Ovary (tissue), 9 donors: Measurements from ENCODE around the gene GPR108. TPM values are rescaled to one million over a fixed set of nuclear protein-coding genes. Genes with fewer than 3 reads are reported as not detected.

Source experiments
- DNase-seq, 5 donors: peaks; one replicate each; pipeline ENCODE4 v3.0.0-alpha.2; 2019 to 2020
- H3K27ac ChIP-seq, 2 donors: fragments of 200-600 bp; one replicate each; pipeline versions ENCODE4 v1.5.1 to v1.8.0; 2019 to 2022
- H3K27me3 ChIP-seq: fragments of 200-600 bp; one replicate; pipeline ENCODE4 v1.8.0; 2022
- H3K36me3 ChIP-seq: fragments of 200-600 bp; sonication (generic); one replicate; pipeline ENCODE4 v1.5.1; 2019
- H3K4me1 ChIP-seq: one replicate; pipeline ENCODE4 v1.8.1; 2013; ENCODE audit warnings: mild to moderate bottlenecking, moderate library complexity; ENCODE audit not compliant: insufficient read depth
- H3K4me3 ChIP-seq: fragments of 200-600 bp; sonication (generic); one replicate; pipeline ENCODE4 v1.5.1; 2017
- H3K9me3 ChIP-seq, 2 donors: fragments of 200-600 bp in 1 of 2; sonication (generic) in 1 of 2; one replicate each; pipeline versions ENCODE4 v1.5.1 to v1.8.1; 2013 to 2019; ENCODE audit warnings: mild to moderate bottlenecking in 1 of 2, moderate library complexity in 1 of 2
- EP300 ChIP-seq: sonication (generic); formaldehyde crosslinking; IDR thresholded peaks from one replicate; pipeline ENCODE4 v1.6.1; 2017; ENCODE audit warnings: antibody characterized with exemption
- POLR2A ChIP-seq: fragments of 450-650 bp; IDR thresholded peaks from one replicate; pipeline ENCODE4 v1.6.1; 2017; ENCODE audit warnings: antibody characterized with exemption, mild to moderate bottlenecking, moderate library complexity
- WGBS, 3 donors: extraction: QIAGEN DNeasy Blood & Tissue Kit in 1 of 3; methylation state at CpG; one replicate each; pipeline versions ENCODE4 v1.1.5 to v1.1.7; 2013 to 2017; 5-methylcytosine and 5-hydroxymethylcytosine counted together
- intact Hi-C, 4 donors: fragments of 100-400 bp; cut with DNase I; formaldehyde crosslinking; loops; one replicate each; pipeline versions ENCODE4 v1.11.0 to v1.15.1; 2022 to 2023
- polyA plus RNA-seq, 2 donors: library from polyadenylated mRNA; stranded (reverse); fragments of 200-250 nt in 1 of 2; fragments of 350-450 nt in 1 of 2; fragmentation: Illumina TruSeq in 1 of 2; extraction: RNeasy Lipid Tissue Mini Kit (QIAGEN cat#74804) in 1 of 2; gene quantifications; one replicate each; pipeline ENCODE4 v1.2.3, GENCODE V29; 2013 to 2014
- total RNA-seq, 7 donors: library from RNA; depleted of rRNA in 2 of 7; stranded (reverse); fragments of >200 nt in 2 of 7; fragmentation: NEBNext Ultra II Directional in 3 of 7; extraction: Animal tissue kit (Norgen Biotek cat#: 25700) in 3 of 7; gene quantifications; one replicate each; pipeline versions ENCODE4 v1.1.0 to v1.2.4, GENCODE V29; 2016 to 2023
- TF ChIP-seq, protein P1 (sequence below), 3 donors: fragments of 450-650 bp in 2 of 3; fragments of 200-600 bp in 1 of 3; IDR thresholded peaks; one replicate each; pipeline versions ENCODE4 v1.5.1 to v1.8.0; 2016 to 2022; ENCODE audit warnings: antibody characterized with exemption in 3 of 3, mild to moderate bottlenecking in 1 of 3
- donor health status: DM: no; HTN: no; CAD: no; lungs with moderate emphysema.
- donor health status: DM: no; HTN: no; CAD: no.
- donor health status: Bipolar disorder and iron deficiency.
- donor health status: DM: yes; HTN: yes; CAD: no.
- donor health status: DM: no; HTN: no; CAD: no.
- donor health status: DM: yes; HTN: yes; CAD: no.

The GPR108 gene
- total and polyA plus RNA-seq, 9 donors, result 34.0 to 76.6 (median 61.0) TPM

DNA sequence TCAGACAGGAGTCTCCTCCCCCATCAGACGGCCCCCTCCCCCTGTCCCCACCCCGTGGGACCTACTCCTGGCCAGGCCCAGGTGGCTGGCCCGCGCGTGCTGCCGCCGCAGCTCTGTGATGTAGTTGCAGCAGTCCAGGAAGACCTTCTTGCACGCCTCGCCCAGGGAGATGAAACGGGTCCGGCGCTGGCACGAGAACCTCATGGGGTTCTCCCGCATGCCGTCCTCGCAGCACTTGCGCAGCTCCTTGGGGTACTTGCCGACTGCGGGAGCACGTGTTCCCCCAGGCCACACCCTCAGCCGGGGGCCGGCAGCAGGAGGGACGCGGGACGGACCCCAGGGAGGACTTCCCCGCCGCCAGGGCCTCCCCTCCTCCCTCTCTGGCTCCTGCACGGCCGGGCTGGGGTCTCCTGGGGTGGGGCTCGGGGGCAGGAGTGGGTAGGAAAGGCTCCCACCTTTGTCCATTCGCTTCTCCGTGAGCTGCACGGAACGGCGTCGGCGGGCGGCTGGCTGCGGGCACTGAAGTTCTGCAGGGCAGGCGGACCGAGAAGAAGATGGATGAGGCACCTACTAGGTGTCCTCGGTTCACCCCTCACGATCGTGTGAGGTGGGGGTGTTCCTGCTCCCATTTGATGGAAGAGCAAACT is 30.2 kb downstream of the GPR108 start:
- intact Hi-C loops, result loop anchor here in 1 of 4 donors (10.0 kb wide), 1 partner anchor 48 kb away; no protein-coding TSS in a partner anchor
- H3K4me3 ChIP-seq, result no peak overlapping the region
- 78 to 86% (median 82%) methylated on average over 37 to 44 of the region's 44 CpGs for WGBS, 3 donors
- DNase-seq, result no peak
- TF ChIP-seq, protein P1, sequence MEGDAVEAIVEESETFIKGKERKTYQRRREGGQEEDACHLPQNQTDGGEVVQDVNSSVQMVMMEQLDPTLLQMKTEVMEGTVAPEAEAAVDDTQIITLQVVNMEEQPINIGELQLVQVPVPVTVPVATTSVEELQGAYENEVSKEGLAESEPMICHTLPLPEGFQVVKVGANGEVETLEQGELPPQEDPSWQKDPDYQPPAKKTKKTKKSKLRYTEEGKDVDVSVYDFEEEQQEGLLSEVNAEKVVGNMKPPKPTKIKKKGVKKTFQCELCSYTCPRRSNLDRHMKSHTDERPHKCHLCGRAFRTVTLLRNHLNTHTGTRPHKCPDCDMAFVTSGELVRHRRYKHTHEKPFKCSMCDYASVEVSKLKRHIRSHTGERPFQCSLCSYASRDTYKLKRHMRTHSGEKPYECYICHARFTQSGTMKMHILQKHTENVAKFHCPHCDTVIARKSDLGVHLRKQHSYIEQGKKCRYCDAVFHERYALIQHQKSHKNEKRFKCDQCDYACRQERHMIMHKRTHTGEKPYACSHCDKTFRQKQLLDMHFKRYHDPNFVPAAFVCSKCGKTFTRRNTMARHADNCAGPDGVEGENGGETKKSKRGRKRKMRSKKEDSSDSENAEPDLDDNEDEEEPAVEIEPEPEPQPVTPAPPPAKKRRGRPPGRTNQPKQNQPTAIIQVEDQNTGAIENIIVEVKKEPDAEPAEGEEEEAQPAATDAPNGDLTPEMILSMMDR (IDR thresholded peaks at IDR 0.05), result no peak
- TF ChIP-seq POLR2A (no peak), EP300 (no peak)
- no peaks in the 10 kb centered on the region for H3K27me3 ChIP-seq
- H3K36me3 ChIP-seq, result no peaks in the 10 kb centered on the region
- H3K9me3 ChIP-seq, result no peaks in the 10 kb centered on the region
- H3K4me1 ChIP-seq, result no peaks in the 10 kb centered on the region
- no peak overlapping the region for H3K27ac ChIP-seq

DNA sequence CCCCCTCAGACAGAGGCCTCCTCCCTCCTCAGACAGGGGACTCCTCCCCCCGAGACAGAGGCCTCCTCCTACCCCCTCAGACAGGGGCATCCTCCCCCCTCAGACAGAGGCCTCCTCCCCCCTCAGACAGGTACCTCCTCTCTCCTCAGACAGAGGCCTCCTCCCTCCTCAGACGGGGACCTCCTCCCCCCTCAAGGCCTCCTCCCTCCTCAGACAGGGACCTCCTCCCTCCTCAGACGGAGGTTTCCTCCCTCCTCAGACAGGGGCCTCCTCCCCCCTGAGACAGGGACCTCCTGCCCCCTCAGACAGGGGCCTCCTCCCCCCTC is 30.8 kb downstream of the GPR108 start:
- WGBS, 3 donors, result 38 to 54% (median 39%) methylated on average over 3 of the region's 3 CpGs
- no peak for DNase-seq
- Histone ChIP-seq H3K9me3 (no peaks in the 10 kb centered on the region), H3K4me1 (no peaks in the 10 kb centered on the region), H3K36me3 (no peaks in the 10 kb centered on the region), H3K27ac (no peak overlapping the region), H3K27me3 (no peaks in the 10 kb centered on the region), H3K4me3 (no peak overlapping the region)
- intact Hi-C loops, result loop anchor here in 1 of 4 donors (10.0 kb wide), 1 partner anchor 48 kb away; no protein-coding TSS in a partner anchor
- TF ChIP-seq POLR2A, result no peak
- TF ChIP-seq, protein P1 (IDR thresholded peaks at IDR 0.05), result no peak
- no peak for TF ChIP-seq EP300

DNA sequence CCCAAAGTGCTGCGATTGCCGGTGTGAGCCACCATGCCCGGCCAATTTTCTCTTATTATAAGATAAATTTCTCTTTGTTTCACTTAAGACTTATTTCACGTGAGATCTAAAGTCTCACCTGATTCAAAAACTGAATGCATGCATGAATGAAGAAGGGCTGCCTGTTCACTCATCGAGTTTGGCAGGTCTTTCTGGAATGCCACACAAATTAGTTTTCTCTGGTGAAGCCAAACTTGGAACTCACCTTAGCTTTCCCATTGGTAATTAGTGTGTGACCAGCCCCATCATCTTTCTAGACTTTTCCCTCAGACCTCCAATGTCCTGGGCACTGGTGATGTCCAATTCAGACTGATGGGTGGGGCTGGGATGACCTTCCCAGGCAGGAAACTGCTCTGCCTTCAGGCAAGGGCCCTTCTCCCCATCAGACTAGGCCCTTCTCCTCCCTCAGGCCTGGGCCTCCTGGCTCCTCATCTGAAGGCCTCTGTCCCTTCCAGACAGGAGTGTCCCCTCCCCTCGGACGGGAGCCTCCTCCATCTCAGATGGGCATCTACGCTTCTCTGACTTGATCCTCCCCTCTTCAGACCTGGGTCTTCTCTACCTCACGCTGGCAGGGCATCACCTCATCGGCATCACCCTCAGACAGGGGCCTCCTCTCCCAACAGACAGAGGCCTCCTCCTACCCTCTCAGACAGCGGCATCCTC is 31.3 kb downstream of the GPR108 start:
- Histone ChIP-seq H3K36me3 (no peaks in the 10 kb centered on the region), H3K9me3 (no peaks in the 10 kb centered on the region), H3K27me3 (no peaks in the 10 kb centered on the region), H3K4me1 (no peaks in the 10 kb centered on the region), H3K27ac (no peak overlapping the region), H3K4me3 (no peak overlapping the region)
- WGBS, 3 donors, result 78 to 82% (median 79%) methylated on average over 11 of the region's 11 CpGs
- intact Hi-C loops, result loop anchor here in 1 of 4 donors (10.0 kb wide), 1 partner anchor 49 kb away; no protein-coding TSS in a partner anchor
- TF ChIP-seq POLR2A (no peak), EP300 (no peak)
- TF ChIP-seq, protein P1 (IDR thresholded peaks at IDR 0.05), result no peak
- DNase-seq, result no peak

DNA sequence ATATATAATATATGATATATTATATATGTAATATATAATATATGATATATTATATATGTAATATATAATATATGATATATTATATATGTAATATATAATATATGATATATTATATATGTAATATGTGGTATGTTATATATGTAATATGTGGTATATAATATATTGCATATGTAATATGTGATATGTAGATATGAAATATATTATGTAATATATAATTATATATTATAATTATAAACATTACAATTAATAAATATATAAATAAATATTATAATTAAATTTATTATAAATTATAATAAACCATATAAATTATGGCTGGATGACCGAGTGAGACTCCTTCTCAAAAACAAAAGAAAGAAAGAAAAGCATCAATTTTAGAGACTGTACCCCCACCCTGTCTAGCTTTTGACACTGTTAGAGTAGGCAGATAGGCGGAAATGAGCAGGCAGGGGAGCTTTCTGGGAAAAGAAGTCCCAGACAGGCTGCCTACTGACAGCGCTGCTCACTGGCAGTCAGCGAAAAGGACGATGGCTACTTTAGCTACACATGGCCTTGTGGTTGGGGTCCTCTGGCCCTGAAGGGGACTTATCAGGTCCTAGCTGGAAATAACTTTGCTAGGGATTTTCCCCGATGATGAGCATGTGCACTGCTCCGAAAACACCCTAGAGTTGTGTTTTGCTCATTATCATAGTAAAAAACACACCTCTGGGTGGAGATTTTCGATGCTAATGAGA is 36.6 kb downstream of the GPR108 start:
- Histone ChIP-seq H3K4me3 (no peak overlapping the region), H3K27me3 (no peaks in the 10 kb centered on the region), H3K4me1 (no peaks in the 10 kb centered on the region), H3K27ac (no peak overlapping the region), H3K9me3 (no peaks in the 10 kb centered on the region), H3K36me3 (no peaks in the 10 kb centered on the region)
- intact Hi-C loops, result loop anchor here in 1 of 4 donors (10.0 kb wide), 1 partner anchor 54 kb away; no protein-coding TSS in a partner anchor
- TF ChIP-seq POLR2A, result no peak
- TF ChIP-seq EP300, result no peak
- TF ChIP-seq, protein P1 (IDR thresholded peaks at IDR 0.05), result no peak
- 85 to 88% (median 86%) methylated on average over 8 of the region's 8 CpGs for WGBS, 3 donors
- no peak for DNase-seq
